ENCODE data around the gene LIMA1.

DNA sequence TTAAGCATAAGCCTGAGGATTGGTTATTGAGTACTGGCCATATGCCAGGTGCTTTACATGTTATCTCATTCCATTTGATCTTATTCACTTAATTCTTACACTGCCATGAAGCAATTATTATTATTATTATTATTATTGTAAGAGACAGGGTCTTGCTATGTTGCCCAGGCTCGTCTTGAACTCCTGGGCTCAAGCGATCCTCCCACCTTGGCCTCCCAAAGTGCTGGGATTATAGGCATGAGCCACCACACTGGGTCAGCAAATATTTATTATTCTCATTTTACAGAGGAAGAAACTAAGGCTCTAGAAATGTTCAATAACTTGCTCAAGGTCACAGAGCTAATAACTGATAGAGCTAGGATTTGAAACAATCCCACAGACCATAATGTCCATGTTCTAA, 14.8 kb downstream of the LIMA1 start:
- TF ChIP-seq CTCF (IDR thresholded peaks at IDR 0.05): no peak
- no peak for TF ChIP-seq POLR2A (IDR thresholded peaks at IDR 0.05)
